GM12878 (cell line): ENCODE data around the gene THADA. TPM values are rescaled to one million over a fixed set of nuclear protein-coding genes. Genes with fewer than 3 reads are reported as not detected.

Source experiments
- ATAC-seq: fragments of 200-7000 bp; cut with Tn5 transposase; 3 replicates; pipeline ENCODE4 v1.9.1; 2020; ENCODE audit warnings: mild to moderate bottlenecking, moderate library complexity
- BruUV-seq: library from RNA; stranded (reverse); fragments of 400-500 nt; replicated peaks from 2 replicates; lab custom pipeline; 2021; lab: Mats Ljungman, UMichigan
- CTCF ChIA-PET: fragments of 300-600 bp; sonication (Branson Sonifier 250); formaldehyde crosslinking; extraction: SDS; loops from one replicate; lab custom pipeline; 2021; ENCODE audit warnings: inconsistent platforms; lab: Yijun Ruan, JAX
- POLR2A ChIA-PET: fragments of 350-600 bp; formaldehyde crosslinking; extraction: SDS; loops from one replicate; lab custom pipeline; 2021; ENCODE audit warnings: inconsistent platforms; lab: Charles Lee
- RAD21 ChIA-PET: fragments of 300-600 bp; sonication (Branson Sonifier 250); formaldehyde crosslinking; loops from one replicate; lab custom pipeline; 2023; ENCODE audit warnings: antibody characterized with exemption; ENCODE audit not compliant: unreplicated experiment; lab: Charles Lee
- SMC1A ChIA-PET: fragments of 300-600 bp; sonication (Branson Sonifier 250); formaldehyde crosslinking; loops from one replicate; lab custom pipeline; 2023; ENCODE audit not compliant: unreplicated experiment, uncharacterized antibody; lab: Charles Lee
- DNase-seq: peaks from one replicate; pipeline ENCODE4 v3.0.0-alpha.2; 2011; ENCODE audit warnings: low read depth, low spot score
- FAIRE-seq: peaks from 3 replicates; lab custom pipeline; 2011; peaks lifted over from hg19 to GRCh38; lab: Jason Lieb, UNC
- H2AFZ ChIP-seq: 2 replicates; pipeline ENCODE4 v1.6.0; 2011; ENCODE audit warnings: low read depth, low read length, control low read depth; ENCODE audit not compliant: control insufficient read depth
- H3K27ac ChIP-seq: 2 replicates; pipeline ENCODE4 v1.5.1; 2011; ENCODE audit warnings: control low read depth; ENCODE audit not compliant: control insufficient read depth, insufficient read depth
- H3K27me3 ChIP-seq, 2 experiments: replicated peaks in 1 of 2; 2 replicates each; pipeline versions ENCODE4 v1.6.0 to v1.6.1; 2011; ENCODE audit warnings: low read length in 1 of 2; ENCODE audit not compliant: control insufficient read depth in 2 of 2, insufficient read depth in 2 of 2
- H3K36me3 ChIP-seq, 2 experiments: 2 replicates each; pipeline ENCODE4 v1.5.1; 2011; ENCODE audit warnings: low read length in 1 of 2; ENCODE audit not compliant: control insufficient read depth in 2 of 2, insufficient read depth in 2 of 2
- H3K4me1 ChIP-seq: 2 replicates; pipeline ENCODE4 v1.6.1; 2011; ENCODE audit warnings: mild to moderate bottlenecking, low read length, moderate library complexity, mixed read lengths; ENCODE audit not compliant: control insufficient read depth, insufficient read depth
- H3K4me2 ChIP-seq: 2 replicates; pipeline ENCODE4 v1.6.0; 2011; ENCODE audit warnings: control low read depth; ENCODE audit not compliant: control insufficient read depth, insufficient read depth
- H3K4me3 ChIP-seq: fragments of 200-600 bp; sonication (generic); 2 replicates; pipeline ENCODE4 v1.5.1; 2016
- H3K79me2 ChIP-seq: 2 replicates; pipeline ENCODE4 v1.6.0; 2011; ENCODE audit warnings: low read length; ENCODE audit not compliant: control insufficient read depth, insufficient read depth
- H3K9ac ChIP-seq: 2 replicates; pipeline ENCODE4 v1.8.0; 2011; ENCODE audit warnings: low read length, control low read depth, mixed read lengths; ENCODE audit not compliant: control insufficient read depth, insufficient read depth
- H3K9me3 ChIP-seq: replicated peaks from 3 replicates; pipeline ENCODE4 v1.5.1; 2011; ENCODE audit warnings: mild to moderate bottlenecking, low read length; ENCODE audit not compliant: control insufficient read depth, insufficient read depth
- H4K20me1 ChIP-seq: 2 replicates; pipeline ENCODE4 v1.6.0; 2011; ENCODE audit not compliant: control insufficient read depth, insufficient read depth
- BHLHE40 ChIP-seq, 2 experiments: fragments of 450-650 bp in 1 of 2; IDR thresholded peaks; 2 replicates each; pipeline ENCODE4 v1.6.1; 2011 to 2017; ENCODE audit warnings: low read depth in 2 of 2, borderline replicate concordance in 1 of 2, improper control_type of control experiment in 1 of 2, low read length in 1 of 2, mild to moderate bottlenecking in 1 of 2
- CBX3 ChIP-seq: fragments of 200-600 bp; sonication (generic); IDR thresholded peaks from 2 replicates; pipeline ENCODE4 v1.6.1; 2016; ENCODE audit warnings: low read depth, borderline replicate concordance
- CEBPB ChIP-seq, 2 experiments: fragments of 150-350 bp in 1 of 2; IDR thresholded peaks; 2 replicates each; pipeline ENCODE4 v1.6.1; 2012 to 2014; ENCODE audit warnings: low read depth in 2 of 2, low read length in 2 of 2, borderline replicate concordance in 1 of 2, inconsistent platforms in 1 of 2
- EP300 ChIP-seq, 2 experiments: fragments of 150-350 bp in 1 of 2; IDR thresholded peaks; 2 replicates each; pipeline ENCODE4 v1.6.1; 2011 to 2012; ENCODE audit warnings: low read depth in 2 of 2, low read length in 2 of 2, borderline replicate concordance in 1 of 2, improper control_type of control experiment in 1 of 2, inconsistent platforms in 1 of 2; ENCODE audit not compliant: control insufficient read depth in 1 of 2
- NR2F1 ChIP-seq: fragments of 450-650 bp; conservative IDR thresholded peaks from 2 replicates; pipeline ENCODE4 v1.6.1; 2017; ENCODE audit warnings: mild to moderate bottlenecking
- RAD51 ChIP-seq: fragments of 450-650 bp; IDR thresholded peaks from 2 replicates; pipeline ENCODE4 v1.6.1; 2016; ENCODE audit warnings: moderate library complexity, mild to moderate bottlenecking, inconsistent platforms
- RELA ChIP-seq: fragments of 450-650 bp; IDR thresholded peaks from 2 replicates; pipeline ENCODE4 v1.8.0; 2014; ENCODE audit warnings: borderline replicate concordance; ENCODE audit not compliant: partially characterized antibody
- SMAD5 ChIP-seq: IDR thresholded peaks from 2 replicates; pipeline ENCODE4 v1.6.1; 2016; ENCODE audit warnings: antibody characterized with exemption, low read depth
- SPI1 ChIP-seq: IDR thresholded peaks from 2 replicates; pipeline ENCODE4 v1.6.1; 2011; ENCODE audit warnings: low read depth, mild to moderate bottlenecking, low read length, moderate library complexity, borderline replicate concordance; ENCODE audit not compliant: insufficient read depth
- TCF12 ChIP-seq: IDR thresholded peaks from 2 replicates; pipeline ENCODE4 v1.6.1; 2011; ENCODE audit warnings: low read depth, mild to moderate bottlenecking, low read length
- TCF7 ChIP-seq: IDR thresholded peaks from 2 replicates; pipeline ENCODE4 v1.6.1; 2014; ENCODE audit warnings: antibody characterized with exemption, borderline replicate concordance
- ZBTB11 ChIP-seq: fragments of 450-650 bp; formaldehyde crosslinking; IDR thresholded peaks from 2 replicates; pipeline ENCODE4 v1.5.0; 2022; ENCODE audit warnings: mild to moderate bottlenecking, missing genetic modification characterization
- ZNF207 ChIP-seq: fragments of 450-650 bp; IDR thresholded peaks from 2 replicates; pipeline ENCODE4 v1.6.1; 2014; ENCODE audit warnings: antibody characterized with exemption, mild to moderate bottlenecking, borderline replicate concordance
- ZNF24 ChIP-seq: fragments of 450-650 bp; IDR thresholded peaks from 2 replicates; pipeline ENCODE4 v1.6.1; 2017; ENCODE audit warnings: antibody characterized with exemption, mild to moderate bottlenecking
- ZNF384 ChIP-seq: IDR thresholded peaks from 2 replicates; pipeline ENCODE4 v1.6.1; 2012; ENCODE audit warnings: low read depth, mild to moderate bottlenecking, low read length, improper control_type of control experiment, borderline replicate concordance
- WGBS: methylation state at CpG from one replicate; pipeline ENCODE4 v1.1.6; 2016; ENCODE audit warnings: low lambda C conversion rate; ENCODE audit not compliant: insufficient replicate concordance, insufficient coverage; ENCODE audit errors: missing lambda C conversion rate; 5-methylcytosine and 5-hydroxymethylcytosine counted together
- in situ Hi-C: fragments of 300-500 bp; cut with MboI; formaldehyde crosslinking; loops from 9 replicates; pipeline ENCODE4 v1.14.3; 2018; ENCODE audit warnings: mixed read lengths
- intact Hi-C: fragments of 100-400 bp; cut with micrococcal nuclease; formaldehyde crosslinking; loops from one replicate; pipeline ENCODE4 v1.14.2; 2022; ENCODE audit not compliant: unreplicated experiment
- polyA plus RNA-seq, 11 experiments: library from polyadenylated mRNA; depleted of rRNA in 4 of 11; unstranded in 6 of 11; stranded (reverse) in 5 of 11; fragments of >200 nt; fragmentation: Nextera tagmentation in 4 of 11; fragmentation: Illumina TruSeq in 1 of 11; extraction: Ambion mirVana in 4 of 11; extraction: Trizol in 1 of 11; gene quantifications; 1 replicate in 1 of 11; 2 replicates in 10 of 11; pipeline versions ENCODE4 v1.2.1 to v1.2.3, GENCODE V29; 2011 to 2016; ENCODE audit warnings: inconsistent platforms in 2 of 11, missing spikeins in 2 of 11, low read depth in 1 of 11
- total RNA-seq, 4 experiments: library from RNA; depleted of rRNA in 3 of 4; stranded (reverse); fragments of >200 nt in 3 of 4; fragmentation: Illumina TruSeq in 1 of 4; extraction: Trizol in 1 of 4; gene quantifications; 2 replicates each; pipeline versions ENCODE4 v1.2.1 to v1.2.3, GENCODE V29; 2013 to 2021

Gene THADA
- total and polyA plus RNA-seq, 10 of the 15 experiments (the other 5 are each of a cell fraction or from before 2014, with no cell fraction given), result 14.6 to 33.2 (median 23.2) TPM

- DNase-seq (no peak), ATAC-seq (peak; percentile 0)
- BruUV-seq, result TSS peak; percentile 57
Observed at GRCh38 chr2:43228321-43228751, 367.5 kb downstream of the THADA start.

More at GRCh38 chr2:43228321-43228751, 367.5 kb downstream of the THADA start:
- Histone ChIP-seq H3K4me1 (peaks cover 19% of the 10 kb centered on the region), H3K36me3 (peaks cover 0 to 3% of the 10 kb centered on the region in 2 experiments; a peak in 3 of 4 replicates), H4K20me1 (no peaks in the 10 kb centered on the region), H3K9me3 (no peaks in the 10 kb centered on the region), H3K4me3 (peak overlapping the region; percentile 84; the same call in 1 of the 2 replicates), H2AFZ (no peak overlapping the region), H3K79me2 (peaks cover 46% of the 10 kb centered on the region), H3K9ac (peak overlapping the region; percentile 92), H3K4me2 (peak overlapping the region; percentile 98), H3K27me3 (no peaks in the 10 kb centered on the region), H3K27ac (peak overlapping the region; percentile 89)
- FAIRE-seq, result peak; percentile 80
- POLR2A ChIA-PET, result interaction anchor here (0.5 to 2.5 kb wide), 15 partner anchors 8 to 258 kb away, joined by 3 to 17 read pairs (median 4); no protein-coding TSS in a partner anchor
- 47% methylated on average over 2 of the region's 2 CpGs for WGBS
- RAD21 ChIA-PET, result interaction anchor here (0.6 to 6.8 kb wide), 62 partner anchors 8 to 398 kb away, joined by 3 to 151 read pairs (median 6); no protein-coding TSS in a partner anchor
- in situ Hi-C loops (no loop called here), intact Hi-C loops (loop anchor here (2.0 to 10.0 kb wide), 7 partner anchors 54 to 416 kb away; no protein-coding TSS in a partner anchor)
- CTCF ChIA-PET, result interaction anchor here (0.7 to 5.2 kb wide), 58 partner anchors 8 to 369 kb away, joined by 3 to 132 read pairs (median 6); no protein-coding TSS in a partner anchor
- SMC1A ChIA-PET, result interaction anchor here (0.7 to 7.2 kb wide), 56 partner anchors 7 to 377 kb away, joined by 3 to 170 read pairs (median 6); no protein-coding TSS in a partner anchor
- TF ChIP-seq SPI1, result peak; percentile 20; the same call in 1 of the 2 replicates
- 0 out of 2 replicates have a peak, but pooled peaks have one; percentile 21 for TF ChIP-seq TCF12
- no peak for TF ChIP-seq BHLHE40 (IDR thresholded peaks at IDR 0.05; ENCODE audit: borderline replicate concordance in 1 of 2, low read depth in 2 of 2, low read length in 1 of 2)
- TF ChIP-seq CBX3, result no peak
- TF ChIP-seq RELA, result no peak
- peak; percentile 67 for TF ChIP-seq NR2F1
- no peak for TF ChIP-seq ZNF207
- TF ChIP-seq CEBPB (IDR thresholded peaks at IDR 0.05; ENCODE audit: borderline replicate concordance in 1 of 2, low read depth in 2 of 2, low read length in 2 of 2), result no peak
- no peak for TF ChIP-seq ZNF24
- TF ChIP-seq TCF7, result no peak
- TF ChIP-seq ZNF384, result no peak
- no peak for TF ChIP-seq ZBTB11
- no peak for TF ChIP-seq EP300 (IDR thresholded peaks at IDR 0.05; ENCODE audit: borderline replicate concordance in 1 of 2, control insufficient read depth in 1 of 2, low read depth in 2 of 2, low read length in 2 of 2)
- no peak for TF ChIP-seq SMAD5
- no peak for TF ChIP-seq RAD51
